ENCODE measurements around the gene FABP7. TPM values are rescaled to one million over a fixed set of nuclear protein-coding genes. Genes with fewer than 3 reads are reported as not detected.
"Not testable (repeated sequence)": the region's sequence is repeated elsewhere in the genome, so short reads cannot be mapped to it uniquely, and the experiment has no call there.

Gene FABP7
- total RNA-seq, 1 donor from 2014 or later, result not detected

DNA sequence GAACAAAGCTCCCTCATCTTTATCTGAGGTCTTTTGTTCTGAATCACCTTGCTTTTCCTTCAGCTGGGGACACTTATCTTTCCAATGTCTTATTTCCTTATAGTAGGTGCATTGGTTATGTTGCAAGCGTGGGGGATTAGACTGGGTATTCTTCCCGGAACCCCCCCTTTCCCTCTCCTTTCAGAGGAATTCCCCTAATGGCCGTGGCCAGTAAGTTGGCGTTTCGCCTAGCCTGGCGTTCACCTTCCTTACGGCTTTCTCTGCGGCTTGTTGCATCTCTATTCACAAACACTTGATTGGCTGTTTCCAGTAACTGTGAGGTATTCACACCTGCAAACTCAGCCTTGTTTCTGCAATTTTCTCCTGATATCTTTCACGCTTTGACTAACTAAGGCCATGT lies 32.8 kb upstream of the FABP7 start:
- H3K27me3 ChIP-seq (ENCODE audit: control insufficient read depth, insufficient read depth, low read length), result no peaks in the 10 kb centered on the region
- H3K36me3 ChIP-seq (ENCODE audit: control insufficient read depth, insufficient read depth, low read length), result no peaks in the 10 kb centered on the region
- H3K4me3 ChIP-seq (ENCODE audit: low read depth, low read length), result no peak overlapping the region
- DNase-seq (ENCODE audit: low read depth), result no peak
- FAIRE-seq, result no peak
- TF ChIP-seq CTCF (IDR thresholded peaks at IDR 0.05; ENCODE audit: insufficient read depth, low read length, severe bottlenecking), result no peak

DNA sequence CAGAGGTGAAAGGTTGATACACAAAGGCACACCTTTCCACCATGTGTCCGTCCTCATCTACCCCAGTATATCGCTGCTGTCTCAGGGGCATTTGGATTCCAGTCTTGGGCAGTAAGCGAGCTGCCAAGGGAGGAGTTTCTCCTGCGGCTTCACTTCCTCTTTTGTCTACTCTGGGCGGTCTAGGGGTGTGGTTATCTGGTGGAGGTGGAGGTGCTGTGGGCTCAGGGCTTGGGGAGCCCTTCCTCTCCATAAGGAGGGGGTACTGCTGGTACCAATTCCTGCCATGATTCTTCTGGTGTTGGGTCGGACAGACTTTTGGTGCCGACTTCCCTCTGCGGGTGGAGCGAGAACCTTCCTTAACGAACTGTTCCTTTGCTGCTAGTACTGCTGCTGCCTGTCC lies 31.9 kb upstream of the FABP7 start:
- FAIRE-seq, result no peak

DNA sequence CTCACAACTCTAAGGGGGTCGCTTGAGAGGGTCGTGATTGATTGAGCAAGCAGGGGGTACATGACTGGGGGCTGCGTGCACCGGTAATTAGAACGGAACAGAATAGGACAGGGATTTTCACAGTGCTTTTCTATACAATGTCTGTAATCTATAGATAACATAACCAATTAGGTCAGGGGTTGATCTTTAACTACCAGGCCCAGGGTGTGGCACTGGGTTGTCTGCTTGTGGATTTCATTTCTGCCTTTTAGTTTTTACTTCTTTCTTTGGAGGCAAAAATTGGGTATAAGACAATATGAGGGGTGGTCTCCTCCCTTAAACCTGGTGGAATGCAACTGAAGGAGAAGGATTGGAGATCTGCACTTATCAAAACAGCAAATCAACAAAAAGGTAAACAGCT lies 30.6 kb upstream of the FABP7 start:
- not testable (repeated sequence) for FAIRE-seq; H3K4me3 ChIP-seq (ENCODE audit: low read depth, low read length); DNase-seq (ENCODE audit: low read depth); H3K27me3 ChIP-seq (ENCODE audit: control insufficient read depth, insufficient read depth, low read length); H3K36me3 ChIP-seq (ENCODE audit: control insufficient read depth, insufficient read depth, low read length)

More for the DNA sequence above, 31.9 kb upstream of the FABP7 start:
- H3K27me3 ChIP-seq (ENCODE audit: control insufficient read depth, insufficient read depth, low read length), result no peaks in the 10 kb centered on the region
- no peak overlapping the region for H3K4me3 ChIP-seq (ENCODE audit: low read depth, low read length)
- no peak for TF ChIP-seq CTCF (IDR thresholded peaks at IDR 0.05; ENCODE audit: insufficient read depth, low read length, severe bottlenecking)
- H3K36me3 ChIP-seq (ENCODE audit: control insufficient read depth, insufficient read depth, low read length), result no peaks in the 10 kb centered on the region
- DNase-seq (ENCODE audit: low read depth), result no peak

- no peaks in the 10 kb centered on the region for H3K27me3 ChIP-seq (ENCODE audit: control insufficient read depth, insufficient read depth, low read length)
- TF ChIP-seq CTCF (IDR thresholded peaks at IDR 0.05; ENCODE audit: insufficient read depth, low read length, severe bottlenecking), result no peak
- no peaks in the 10 kb centered on the region for H3K36me3 ChIP-seq (ENCODE audit: control insufficient read depth, insufficient read depth, low read length)
- DNase-seq (ENCODE audit: low read depth) (no peak), FAIRE-seq (no peak)
- H3K4me3 ChIP-seq (ENCODE audit: low read depth, low read length), result no peak overlapping the region
These were observed 30.0 kb upstream of the FABP7 start for GRCh38 chr6:122749451-122750050.

DNA sequence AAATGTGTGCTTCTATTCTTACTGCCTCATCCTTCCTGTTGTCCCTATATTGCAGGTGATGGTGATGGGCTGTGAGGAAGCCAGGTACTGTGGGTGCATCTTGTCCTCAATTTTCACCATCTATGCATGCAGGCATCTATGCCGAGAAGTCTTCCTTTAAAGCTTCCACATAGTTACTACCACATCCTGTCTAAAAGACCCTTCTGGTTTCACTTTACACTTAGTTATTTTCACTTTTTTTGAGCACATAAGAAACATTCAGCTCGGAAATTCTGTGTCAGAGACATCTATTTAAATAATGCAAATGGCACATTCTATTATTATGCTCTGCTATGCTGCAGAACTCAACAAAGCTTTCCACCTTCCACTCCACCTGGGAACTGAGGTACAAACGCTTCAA lies 28.2 kb upstream of the FABP7 start:
- no peak for DNase-seq (ENCODE audit: low read depth)
- no peak for TF ChIP-seq CTCF (IDR thresholded peaks at IDR 0.05; ENCODE audit: insufficient read depth, low read length, severe bottlenecking)
- Histone ChIP-seq H3K27me3 (ENCODE audit: control insufficient read depth, insufficient read depth, low read length) (no peaks in the 10 kb centered on the region), H3K36me3 (ENCODE audit: control insufficient read depth, insufficient read depth, low read length) (no peaks in the 10 kb centered on the region), H3K4me3 (ENCODE audit: low read depth, low read length) (no peak overlapping the region)
- no peak for FAIRE-seq

GRCh38 chr6:122752459-122752858 lies 27.1 kb upstream of the FABP7 start:
- Histone ChIP-seq H3K4me3 (ENCODE audit: low read depth, low read length) (no peak overlapping the region), H3K27me3 (ENCODE audit: control insufficient read depth, insufficient read depth, low read length) (no peaks in the 10 kb centered on the region), H3K36me3 (ENCODE audit: control insufficient read depth, insufficient read depth, low read length) (no peaks in the 10 kb centered on the region)
- FAIRE-seq (no peak), DNase-seq (ENCODE audit: low read depth) (no peak)
- TF ChIP-seq CTCF (IDR thresholded peaks at IDR 0.05; ENCODE audit: insufficient read depth, low read length, severe bottlenecking), result no peak
